ENCODE data around the gene XPO5.
"Not testable (repeated sequence)": the region's sequence is repeated elsewhere in the genome, so short reads cannot be mapped to it uniquely, and the experiment has no call there.

XPO5 gene

GRCh38 chr6:43584892-43585570, 9.2 kb upstream of the XPO5 start:
- no peak for DNase-seq (ENCODE audit: low read depth)

GRCh38 chr6:43582911-43583310, 7.1 kb upstream of the XPO5 start:
- no peak for DNase-seq (ENCODE audit: low read depth)

- no peak for DNase-seq (ENCODE audit: low read depth)
These were observed 3.3 kb upstream of the XPO5 start for GRCh38 chr6:43579171-43579570.

GRCh38 chr6:43578748-43579147, 2.9 kb upstream of the XPO5 start:
- no peak for DNase-seq (ENCODE audit: low read depth)

GRCh38 chr6:43575105-43575771, 600 bp downstream of the XPO5 start:
- no peak for DNase-seq (ENCODE audit: low read depth)

GRCh38 chr6:43572015-43572414, 3.8 kb downstream of the XPO5 start:
- no peak for DNase-seq (ENCODE audit: low read depth)

GRCh38 chr6:43570876-43571441, 4.9 kb downstream of the XPO5 start:
- DNase-seq (ENCODE audit: low read depth): no peak

- DNase-seq (ENCODE audit: low read depth): no peak
These were observed 16.5 kb downstream of the XPO5 start for GRCh38 chr6:43559328-43559727.

- not testable (repeated sequence) for DNase-seq (ENCODE audit: low read depth)
These were observed 18.2 kb downstream of the XPO5 start for GRCh38 chr6:43557620-43558019.

- DNase-seq (ENCODE audit: low read depth): no peak
These were observed 28.6 kb downstream of the XPO5 start for GRCh38 chr6:43547222-43547621.

GRCh38 chr6:43544461-43544860, 31.4 kb downstream of the XPO5 start:
- no peak for DNase-seq (ENCODE audit: low read depth)

GRCh38 chr6:43541774-43542471, 33.9 kb downstream of the XPO5 start:
- no peak for DNase-seq (ENCODE audit: low read depth)

- DNase-seq (ENCODE audit: low read depth): no peak
These were observed 35.3 kb downstream of the XPO5 start for GRCh38 chr6:43540507-43540906.

GRCh38 chr6:43539409-43539808, 36.4 kb downstream of the XPO5 start:
- not testable (repeated sequence) for DNase-seq (ENCODE audit: low read depth)

GRCh38 chr6:43538986-43539385, 36.9 kb downstream of the XPO5 start:
- not testable (repeated sequence) for DNase-seq (ENCODE audit: low read depth)

GRCh38 chr6:43532201-43532600, 43.6 kb downstream of the XPO5 start:
- no peak for DNase-seq (ENCODE audit: low read depth)

GRCh38 chr6:43524483-43524961, 51.3 kb downstream of the XPO5 start:
- DNase-seq (ENCODE audit: low read depth): no peak

GRCh38 chr6:43523284-43523683, 52.6 kb downstream of the XPO5 start:
- DNase-seq (ENCODE audit: low read depth): no peak

GRCh38 chr6:43522547-43523261, 53.1 kb downstream of the XPO5 start:
- DNase-seq (ENCODE audit: low read depth): no peak

- DNase-seq (ENCODE audit: low read depth): no peak
These were observed 54.0 kb downstream of the XPO5 start for GRCh38 chr6:43521836-43522235.

- DNase-seq (ENCODE audit: low read depth): no peak
These were observed 55.7 kb downstream of the XPO5 start for GRCh38 chr6:43520097-43520496.
